A673 (cell line): ENCODE measurements around the gene ADGRA1. TPM values are rescaled to one million over a fixed set of nuclear protein-coding genes. Genes with fewer than 3 reads are reported as not detected.

Source experiments
- BruUV-seq: library from RNA; stranded (reverse); fragments of 400-500 nt; replicated peaks from 2 replicates; lab custom pipeline; 2021; lab: Mats Ljungman, UMichigan
- CTCF ChIA-PET: fragments of 300-600 bp; sonication (Branson Sonifier 250); formaldehyde crosslinking; loops from one replicate; lab custom pipeline; 2022; ENCODE audit warnings: antibody characterized with exemption; lab: Charles Lee
- POLR2A ChIA-PET: fragments of 300-600 bp; sonication (Branson Sonifier 250); formaldehyde crosslinking; loops from one replicate; lab custom pipeline; 2022; ENCODE audit warnings: antibody characterized with exemption; ENCODE audit not compliant: low non-redundant PET; lab: Charles Lee
- DNase-seq: peaks from one replicate; pipeline ENCODE4 v3.0.0-alpha.2; 2015; ENCODE audit warnings: low spot score
- H3K27ac ChIP-seq: fragments of 200-600 bp; sonication (generic); 2 replicates; pipeline ENCODE4 v1.5.1; 2016; ENCODE audit warnings: mixed run types, low read depth, mild to moderate bottlenecking, mixed read lengths, antibody characterized with exemption, low read length; ENCODE audit not compliant: poor library complexity, severe bottlenecking
- H3K27me3 ChIP-seq: fragments of 200-600 bp; sonication (generic); replicated peaks from 2 replicates; pipeline ENCODE4 v1.6.1; 2017; ENCODE audit warnings: mixed run types, low read depth, mild to moderate bottlenecking, mixed read lengths, antibody characterized with exemption, low read length; ENCODE audit not compliant: insufficient read depth, poor library complexity
- H3K36me3 ChIP-seq: fragments of 200-600 bp; sonication (generic); 2 replicates; pipeline ENCODE4 v1.6.1; 2016; ENCODE audit warnings: mixed run types, mild to moderate bottlenecking, mixed read lengths, antibody characterized with exemption, low read length; ENCODE audit not compliant: insufficient read depth, poor library complexity, severe bottlenecking
- H3K4me1 ChIP-seq: fragments of 200-600 bp; sonication (generic); 2 replicates; pipeline ENCODE4 v1.6.1; 2017; ENCODE audit warnings: mixed run types, mild to moderate bottlenecking, mixed read lengths, antibody characterized with exemption, low read length; ENCODE audit not compliant: insufficient read depth, poor library complexity, severe bottlenecking
- H3K4me3 ChIP-seq: fragments of 200-600 bp; sonication (generic); 2 replicates; pipeline ENCODE4 v1.5.1; 2016; ENCODE audit warnings: low read depth, mixed run types, mild to moderate bottlenecking, mixed read lengths, low read length; ENCODE audit not compliant: poor library complexity, severe bottlenecking
- H3K9me3 ChIP-seq: fragments of 200-600 bp; sonication (generic); 2 replicates; pipeline ENCODE4 v1.6.1; 2016; ENCODE audit warnings: mixed run types, low read depth, mild to moderate bottlenecking, mixed read lengths, antibody characterized with exemption, low read length; ENCODE audit not compliant: poor library complexity, severe bottlenecking
- EZH2 ChIP-seq: fragments of 200-600 bp; sonication (generic); IDR thresholded peaks from 2 replicates; pipeline ENCODE4 v1.6.1; 2017; ENCODE audit warnings: borderline replicate concordance, low read depth, mild to moderate bottlenecking, mixed read lengths, antibody characterized with exemption, low read length; ENCODE audit not compliant: poor library complexity, severe bottlenecking
- intact Hi-C: fragments of 100-400 bp; cut with micrococcal nuclease; formaldehyde crosslinking; loops from one replicate; pipeline ENCODE4 v1.10.0; 2022; ENCODE audit not compliant: unreplicated experiment
- total RNA-seq: library from RNA; stranded (reverse); gene quantifications from 2 replicates; pipeline ENCODE4 v1.2.3, GENCODE V29; 2021
- TF ChIP-seq, protein P1 (sequence below): fragments of 300-800, 200-600 bp; sonication (generic); conservative IDR thresholded peaks from 2 replicates; pipeline ENCODE4 v1.5.1; 2017; ENCODE audit warnings: low read depth, mild to moderate bottlenecking, antibody characterized with exemption, low read length, moderate library complexity, mixed read lengths

Gene ADGRA1
- total RNA-seq, 1 experiment from 2014 or later = 0.82 TPM

DNA sequence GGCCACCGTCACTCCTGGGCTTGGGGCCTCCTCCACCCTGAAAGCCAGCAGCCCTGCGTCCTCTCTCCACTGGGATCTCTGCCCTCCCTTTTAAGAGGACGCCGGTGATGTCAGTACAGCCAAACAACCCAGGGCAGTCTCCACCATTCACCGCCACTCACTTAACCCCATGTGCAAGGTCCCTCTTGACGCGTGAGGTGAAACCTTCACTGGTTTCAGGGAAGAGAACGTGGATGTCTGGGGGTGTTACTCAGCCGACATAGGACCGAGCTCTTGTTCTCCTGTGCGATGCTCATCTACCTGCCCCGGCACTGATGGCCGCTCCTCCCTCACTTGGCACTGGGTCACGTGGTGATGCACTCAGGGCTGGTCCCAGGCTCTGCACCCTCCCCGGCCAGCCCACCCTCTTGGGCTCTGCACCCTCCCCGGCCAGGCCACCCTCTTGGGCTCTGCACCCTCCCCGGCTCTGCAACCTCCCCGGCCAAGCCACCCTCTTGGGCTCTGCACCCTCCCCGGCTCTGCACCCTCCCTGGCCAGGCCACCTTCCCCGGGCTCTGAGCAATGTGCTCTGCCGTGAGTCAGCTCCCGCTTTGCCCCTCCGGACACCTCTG lies 36.1 kb downstream of the ADGRA1 start:
- Histone ChIP-seq H3K27me3 (peaks cover 9% of the 10 kb centered on the region), H3K4me3 (no peak overlapping the region), H3K36me3 (no peaks in the 10 kb centered on the region), H3K4me1 (no peaks in the 10 kb centered on the region), H3K27ac (no peak overlapping the region), H3K9me3 (no peaks in the 10 kb centered on the region)
- ChIA-PET POLR2A (no interaction called here), CTCF (interaction anchor here (0.7 kb wide), 1 partner anchor 131 kb away, joined by 3 read pairs; no protein-coding TSS in a partner anchor)
- TF ChIP-seq, protein P1, sequence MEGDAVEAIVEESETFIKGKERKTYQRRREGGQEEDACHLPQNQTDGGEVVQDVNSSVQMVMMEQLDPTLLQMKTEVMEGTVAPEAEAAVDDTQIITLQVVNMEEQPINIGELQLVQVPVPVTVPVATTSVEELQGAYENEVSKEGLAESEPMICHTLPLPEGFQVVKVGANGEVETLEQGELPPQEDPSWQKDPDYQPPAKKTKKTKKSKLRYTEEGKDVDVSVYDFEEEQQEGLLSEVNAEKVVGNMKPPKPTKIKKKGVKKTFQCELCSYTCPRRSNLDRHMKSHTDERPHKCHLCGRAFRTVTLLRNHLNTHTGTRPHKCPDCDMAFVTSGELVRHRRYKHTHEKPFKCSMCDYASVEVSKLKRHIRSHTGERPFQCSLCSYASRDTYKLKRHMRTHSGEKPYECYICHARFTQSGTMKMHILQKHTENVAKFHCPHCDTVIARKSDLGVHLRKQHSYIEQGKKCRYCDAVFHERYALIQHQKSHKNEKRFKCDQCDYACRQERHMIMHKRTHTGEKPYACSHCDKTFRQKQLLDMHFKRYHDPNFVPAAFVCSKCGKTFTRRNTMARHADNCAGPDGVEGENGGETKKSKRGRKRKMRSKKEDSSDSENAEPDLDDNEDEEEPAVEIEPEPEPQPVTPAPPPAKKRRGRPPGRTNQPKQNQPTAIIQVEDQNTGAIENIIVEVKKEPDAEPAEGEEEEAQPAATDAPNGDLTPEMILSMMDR = no peak
- no peak for TF ChIP-seq EZH2
- BruUV-seq = no TSS peak
- DNase-seq = no peak
- intact Hi-C loops = loop anchor here (5.0 to 10.0 kb wide), 4 partner anchors 189 to 469 kb away; no protein-coding TSS in a partner anchor

DNA sequence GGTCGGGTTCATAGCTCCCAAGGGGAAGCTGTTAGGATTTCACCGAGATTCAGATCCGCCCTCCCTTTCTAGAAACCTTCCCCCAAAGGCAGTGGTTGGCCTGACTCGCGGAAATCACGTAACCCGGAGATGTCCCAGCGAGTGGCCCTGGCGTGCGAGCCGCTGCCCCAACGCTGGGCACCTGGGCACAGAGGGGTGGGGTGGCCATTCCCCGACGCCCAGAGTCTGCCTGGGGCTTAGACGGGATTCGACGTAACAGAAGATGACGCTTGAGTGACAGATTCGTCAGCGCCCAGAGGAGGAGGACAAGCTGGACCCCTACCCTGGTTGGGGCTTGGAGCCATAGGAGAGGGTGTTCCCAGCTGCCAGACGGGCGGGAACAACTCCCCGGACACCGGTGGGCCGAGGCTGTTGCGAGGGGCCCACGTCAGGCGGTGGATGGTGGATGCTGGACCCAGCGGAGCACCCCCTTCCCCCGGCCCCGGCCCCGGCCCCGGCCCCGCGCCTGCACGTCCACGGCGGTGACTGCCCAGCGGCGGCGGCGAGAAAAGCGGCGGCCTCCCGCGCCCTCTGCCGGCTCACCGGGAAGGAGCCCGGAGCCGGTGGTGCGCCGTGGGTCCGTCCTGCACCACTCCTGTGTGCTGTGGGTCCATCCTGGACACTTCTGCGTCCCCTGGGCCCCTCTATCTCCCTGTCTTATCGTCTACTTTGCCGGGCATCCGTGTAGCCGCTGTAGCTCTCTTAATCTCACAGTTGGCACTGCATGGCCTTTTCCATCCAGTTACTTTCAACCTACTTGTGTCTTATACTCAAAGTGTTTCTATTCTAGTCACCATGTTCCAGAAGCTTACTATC lies 36.9 kb downstream of the ADGRA1 start:
- DNase-seq = peak; percentile 28
- Histone ChIP-seq H3K4me1 (no peaks in the 10 kb centered on the region), H3K36me3 (no peaks in the 10 kb centered on the region), H3K9me3 (no peaks in the 10 kb centered on the region), H3K27me3 (peaks cover 9% of the 10 kb centered on the region), H3K27ac (no peak overlapping the region), H3K4me3 (no peak overlapping the region)
- intact Hi-C loops = loop anchor here (5.0 to 10.0 kb wide), 4 partner anchors 190 to 470 kb away; no protein-coding TSS in a partner anchor
- BruUV-seq = no TSS peak
- ChIA-PET CTCF (interaction anchor here (0.7 kb wide), 1 partner anchor 131 kb away, joined by 3 read pairs; no protein-coding TSS in a partner anchor), POLR2A (no interaction called here)
- TF ChIP-seq EZH2 = no peak
- TF ChIP-seq, protein P1 = peak; percentile 64

DNA sequence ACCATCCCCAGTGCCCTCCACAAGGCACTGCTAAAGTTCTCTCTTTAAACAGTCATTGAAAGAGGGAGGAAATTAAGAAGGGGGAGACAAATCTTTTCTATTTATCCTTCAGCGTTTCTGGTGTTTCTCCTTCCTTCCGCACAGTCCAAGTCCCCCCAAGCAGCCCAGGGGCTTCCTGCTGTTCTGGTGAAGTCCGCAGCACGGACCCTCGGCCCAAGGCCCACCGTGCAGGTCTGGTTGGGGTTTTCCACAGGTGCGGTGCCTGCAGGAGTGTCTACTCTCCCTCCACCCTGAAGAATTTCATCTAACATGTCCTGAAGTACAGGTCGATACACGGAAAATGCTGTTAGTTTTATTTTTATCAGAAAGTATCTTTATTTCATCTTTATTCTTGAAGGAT lies 38.2 kb downstream of the ADGRA1 start:
- H3K27me3 ChIP-seq = peaks cover 9% of the 10 kb centered on the region
- no peaks in the 10 kb centered on the region for H3K9me3 ChIP-seq
- no peaks in the 10 kb centered on the region for H3K4me1 ChIP-seq
- ChIA-PET CTCF (no interaction called here), POLR2A (no interaction called here)
- H3K27ac ChIP-seq = no peak overlapping the region
- H3K4me3 ChIP-seq = no peak overlapping the region
- no peak for DNase-seq
- no TSS peak for BruUV-seq
- intact Hi-C loops = loop anchor here (10.0 kb wide), 3 partner anchors 191 to 471 kb away; no protein-coding TSS in a partner anchor
- no peak for TF ChIP-seq EZH2
- TF ChIP-seq, protein P1 = no peak
- no peaks in the 10 kb centered on the region for H3K36me3 ChIP-seq
